Brain microvascular endothelial cell (primary cell): ENCODE results near the gene ADGRV1.

Experiments
- DNase-seq: peaks from one replicate; pipeline ENCODE4 v3.0.0-alpha.2; 2020
- H3K27ac ChIP-seq: fragments of 250-450 bp; sonication (Bioruptor Pico); 2 replicates; pipeline ENCODE4 v1.5.1; 2020; ENCODE audit warnings: mild to moderate bottlenecking, moderate library complexity
- H3K27me3 ChIP-seq: fragments of 250-450 bp; sonication (Bioruptor Pico); replicated peaks from 2 replicates; pipeline ENCODE4 v1.5.1; 2020; ENCODE audit warnings: mild to moderate bottlenecking
- H3K36me3 ChIP-seq: fragments of 250-450 bp; sonication (Bioruptor Pico); replicated peaks from 2 replicates; pipeline ENCODE4 v1.5.1; 2020; ENCODE audit warnings: mild to moderate bottlenecking
- H3K4me3 ChIP-seq: 2 replicates; pipeline ENCODE4 v1.5.1; 2011; ENCODE audit warnings: low read depth, mild to moderate bottlenecking, control low read depth, low read length, moderate library complexity
- CTCF ChIP-seq: IDR thresholded peaks from 2 replicates; pipeline ENCODE4 v1.5.1; 2011; ENCODE audit warnings: low read depth, mild to moderate bottlenecking, moderate library complexity, low read length, control low read depth, inconsistent platforms; ENCODE audit errors: missing control alignments
- in situ Hi-C: cut with HindIII; loops from 2 replicates; pipeline ENCODE4 v1.10.0; 2017; ENCODE audit warnings: low sequenced_read_pairs, low pct_ligation_motif_present

The ADGRV1 gene

GRCh38 chr5:91144491-91145332 is 586.1 kb downstream of the ADGRV1 start:
- no peaks in the 10 kb centered on the region for H3K27me3 ChIP-seq
- H3K27ac ChIP-seq, result no peak overlapping the region
- no peak for DNase-seq
- no peak for TF ChIP-seq CTCF
- no peak overlapping the region for H3K4me3 ChIP-seq
- in situ Hi-C loops, result no loop called here
- H3K36me3 ChIP-seq, result no peaks in the 10 kb centered on the region

- H3K27me3 ChIP-seq, result no peaks in the 10 kb centered on the region
- no peaks in the 10 kb centered on the region for H3K36me3 ChIP-seq
- H3K27ac ChIP-seq, result no peak overlapping the region
- TF ChIP-seq CTCF, result no peak
- no peak overlapping the region for H3K4me3 ChIP-seq
- no peak for DNase-seq
- in situ Hi-C loops, result no loop called here
These were observed 586.7 kb downstream of the ADGRV1 start for GRCh38 chr5:91145333-91145620.

GRCh38 chr5:91146230-91146629 is 587.6 kb downstream of the ADGRV1 start:
- H3K4me3 ChIP-seq, result no peak overlapping the region
- in situ Hi-C loops, result no loop called here
- no peak for DNase-seq
- no peaks in the 10 kb centered on the region for H3K36me3 ChIP-seq
- TF ChIP-seq CTCF, result no peak
- no peaks in the 10 kb centered on the region for H3K27me3 ChIP-seq
- no peak overlapping the region for H3K27ac ChIP-seq

GRCh38 chr5:91146905-91147600 is 588.5 kb downstream of the ADGRV1 start:
- in situ Hi-C loops, result no loop called here
- Histone ChIP-seq H3K27ac (no peak overlapping the region), H3K27me3 (no peaks in the 10 kb centered on the region), H3K4me3 (no peak overlapping the region), H3K36me3 (no peaks in the 10 kb centered on the region)
- TF ChIP-seq CTCF, result no peak
- no peak for DNase-seq

- Histone ChIP-seq H3K36me3 (no peaks in the 10 kb centered on the region), H3K27ac (no peak overlapping the region), H3K27me3 (no peaks in the 10 kb centered on the region), H3K4me3 (no peak overlapping the region)
- no peak for TF ChIP-seq CTCF
- in situ Hi-C loops, result no loop called here
- DNase-seq, result no peak
These were observed 591.6 kb downstream of the ADGRV1 start for GRCh38 chr5:91150234-91150633.

GRCh38 chr5:91150636-91151035 is 592.0 kb downstream of the ADGRV1 start:
- in situ Hi-C loops, result no loop called here
- Histone ChIP-seq H3K27ac (no peak overlapping the region), H3K36me3 (no peaks in the 10 kb centered on the region), H3K27me3 (no peaks in the 10 kb centered on the region), H3K4me3 (no peak overlapping the region)
- TF ChIP-seq CTCF, result no peak
- no peak for DNase-seq
